Endothelial cell of umbilical vein (primary cell): ENCODE measurements around the gene SFSWAP. TPM values are rescaled to one million over a fixed set of nuclear protein-coding genes. Genes with fewer than 3 reads are reported as not detected.

Experiments
- BruUV-seq: library from RNA; stranded (reverse); fragments of 400-500 nt; replicated peaks from 2 replicates; lab custom pipeline; 2021; lab: Mats Ljungman, UMichigan
- CTCF ChIA-PET: fragments of 300-600, 350-600 bp; sonication (Branson Sonifier 250); formaldehyde crosslinking; loops from one replicate; lab custom pipeline; 2021; ENCODE audit warnings: antibody characterized with exemption, inconsistent platforms; lab: Charles Lee
- POLR2A ChIA-PET: fragments of 300-600, 350-600 bp; sonication (Branson Sonifier 250); formaldehyde crosslinking; loops from one replicate; lab custom pipeline; 2021; ENCODE audit warnings: antibody characterized with exemption, inconsistent platforms; lab: Charles Lee
- DNase-seq: peaks from one replicate; pipeline ENCODE4 v3.0.0-alpha.2; 2011; ENCODE audit warnings: low read depth, low spot score
- FAIRE-seq: peaks from 2 replicates; lab custom pipeline; 2011; peaks lifted over from hg19 to GRCh38; lab: Jason Lieb, UNC
- H2AFZ ChIP-seq: 2 replicates; pipeline ENCODE4 v1.6.0; 2012; ENCODE audit warnings: low read depth, low read length, control low read depth, inconsistent platforms
- H3K27ac ChIP-seq: 2 replicates; pipeline ENCODE4 v1.5.1; 2011; ENCODE audit warnings: low read depth, mild to moderate bottlenecking, control low read depth, low read length, moderate library complexity; ENCODE audit not compliant: insufficient read depth
- H3K27me3 ChIP-seq, 2 experiments: 2 replicates each; pipeline versions ENCODE4 v1.6.0 to v1.6.1; 2011; ENCODE audit warnings: low read length in 2 of 2, mixed read lengths in 1 of 2; ENCODE audit not compliant: control insufficient read depth in 2 of 2, insufficient read depth in 2 of 2
- H3K36me3 ChIP-seq, 2 experiments: 2 replicates in 1 of 2; 3 replicates in 1 of 2; pipeline ENCODE4 v1.5.1; 2011; ENCODE audit warnings: low read length in 2 of 2, mild to moderate bottlenecking in 1 of 2, moderate library complexity in 1 of 2; ENCODE audit not compliant: control insufficient read depth in 2 of 2, insufficient read depth in 2 of 2; ENCODE audit errors: extremely low read depth in 1 of 2
- H3K4me1 ChIP-seq: 3 replicates; pipeline ENCODE4 v1.5.1; 2011; ENCODE audit warnings: mild to moderate bottlenecking, low read length; ENCODE audit not compliant: control insufficient read depth, insufficient read depth; ENCODE audit errors: extremely low read depth
- H3K4me2 ChIP-seq: 2 replicates; pipeline ENCODE4 v1.6.1; 2011; ENCODE audit warnings: low read length, control low read depth, mixed read lengths; ENCODE audit not compliant: insufficient read depth
- H3K4me3 ChIP-seq, 3 experiments: fragments of 200-600 bp in 1 of 3; sonication (generic), shearing (Covaris generic) in 1 of 3; replicated peaks in 1 of 3; 2 replicates each; pipeline ENCODE4 v1.5.1; 2011 to 2016; ENCODE audit warnings: control low read depth in 3 of 3, low read length in 3 of 3, mild to moderate bottlenecking in 2 of 3, inconsistent platforms in 1 of 3, low read depth in 1 of 3, moderate library complexity in 1 of 3; ENCODE audit not compliant: insufficient read depth in 1 of 3
- H3K79me2 ChIP-seq: 2 replicates; pipeline ENCODE4 v1.6.0; 2012; ENCODE audit warnings: low read length, inconsistent platforms; ENCODE audit not compliant: control insufficient read depth, insufficient read depth
- H3K9ac ChIP-seq: replicated peaks from 2 replicates; pipeline ENCODE3; 2011; ENCODE audit warnings: low read length, control low read depth; ENCODE audit not compliant: insufficient read depth; ENCODE audit errors: extremely low read depth
- H3K9me1 ChIP-seq: replicated peaks from 3 replicates; pipeline ENCODE4 v1.6.0; 2011; ENCODE audit warnings: mild to moderate bottlenecking, low read length; ENCODE audit not compliant: control insufficient read depth, insufficient read depth; ENCODE audit errors: extremely low read depth
- H3K9me3 ChIP-seq: replicated peaks from 2 replicates; pipeline ENCODE4 v1.5.1; 2012; ENCODE audit warnings: low read length, inconsistent platforms; ENCODE audit not compliant: control insufficient read depth, insufficient read depth
- H4K20me1 ChIP-seq: replicated peaks from 2 replicates; pipeline ENCODE3; 2011; ENCODE audit warnings: mild to moderate bottlenecking, low read length; ENCODE audit not compliant: control insufficient read depth, insufficient read depth; ENCODE audit errors: extremely low read depth
- EZH2 ChIP-seq: IDR thresholded peaks from 2 replicates; pipeline ENCODE4 v1.6.1; 2012; ENCODE audit warnings: borderline replicate concordance, low read depth, mild to moderate bottlenecking, moderate library complexity, low read length, inconsistent platforms; ENCODE audit not compliant: severe bottlenecking
- FOS ChIP-seq: IDR thresholded peaks from 2 replicates; pipeline ENCODE4 v1.6.1; 2011; ENCODE audit warnings: mild to moderate bottlenecking, low read length, moderate library complexity, borderline replicate concordance; ENCODE audit not compliant: insufficient read depth
- MYC ChIP-seq: IDR thresholded peaks from one replicate; pipeline ENCODE4 v1.6.1; 2011; ENCODE audit warnings: mild to moderate bottlenecking, low read depth, low read length
- POLR2A ChIP-seq: IDR thresholded peaks from 2 replicates; pipeline ENCODE4 v1.6.1; 2012; ENCODE audit warnings: low read depth, mild to moderate bottlenecking, control low read depth, low read length
- POLR2AphosphoS5 ChIP-seq: IDR thresholded peaks from 2 replicates; pipeline ENCODE4 v1.6.1; 2012; ENCODE audit warnings: low read depth, mild to moderate bottlenecking, control low read depth, low read length, moderate library complexity; ENCODE audit not compliant: insufficient read depth
- dilution Hi-C: fragments of 300-500 bp; cut with MboI; formaldehyde crosslinking; loops from one replicate; pipeline ENCODE4 v1.15.0; 2019; ENCODE audit warnings: low sequenced_read_pairs; ENCODE audit not compliant: extremely low pct_ligation_motif_present
- intact Hi-C: fragments of 100-400 bp; cut with micrococcal nuclease; formaldehyde crosslinking; loops from one replicate; pipeline ENCODE4 v1.10.0; 2022
- polyA plus RNA-seq, 4 experiments: library from polyadenylated mRNA; depleted of rRNA in 3 of 4; stranded (reverse) in 3 of 4; unstranded in 1 of 4; fragments of >200 nt; gene quantifications; 2 replicates each; pipeline versions ENCODE4 v1.2.1 to v1.2.3, GENCODE V29; 2011 to 2012; ENCODE audit warnings: missing spikeins in 1 of 4
- total RNA-seq: library from RNA; stranded (reverse); gene quantifications from 2 replicates; pipeline ENCODE4 v1.2.3, GENCODE V29; 2021
- TF ChIP-seq, protein P1 (sequence below), 2 donors: IDR thresholded peaks; 1 replicate in 1 of 2; 2 replicates in 1 of 2; pipeline ENCODE4 v1.5.1; 2011; ENCODE audit warnings: low read length in 2 of 2, mild to moderate bottlenecking in 2 of 2, moderate library complexity in 2 of 2, control low read depth in 1 of 2, inconsistent platforms in 1 of 2, low read depth in 1 of 2; ENCODE audit not compliant: insufficient read depth in 1 of 2; ENCODE audit errors: extremely low read depth in 1 of 2

Gene SFSWAP
- total and polyA plus RNA-seq, 2 donors (not counting 3 experiments of a cell fraction or from before 2014, with no cell fraction given) = 38.1 to 53.3 TPM

GRCh38 chr12:131796411-131796736 lies 85.5 kb downstream of the SFSWAP start:
- no peak overlapping the region for H2AFZ ChIP-seq
- H3K9me1 ChIP-seq = no peaks in the 10 kb centered on the region
- ChIA-PET CTCF (no interaction called here), POLR2A (no interaction called here)
- no peak for FAIRE-seq
- TF ChIP-seq MYC = no peak
- no peak for TF ChIP-seq FOS
- TF ChIP-seq, protein P1, sequence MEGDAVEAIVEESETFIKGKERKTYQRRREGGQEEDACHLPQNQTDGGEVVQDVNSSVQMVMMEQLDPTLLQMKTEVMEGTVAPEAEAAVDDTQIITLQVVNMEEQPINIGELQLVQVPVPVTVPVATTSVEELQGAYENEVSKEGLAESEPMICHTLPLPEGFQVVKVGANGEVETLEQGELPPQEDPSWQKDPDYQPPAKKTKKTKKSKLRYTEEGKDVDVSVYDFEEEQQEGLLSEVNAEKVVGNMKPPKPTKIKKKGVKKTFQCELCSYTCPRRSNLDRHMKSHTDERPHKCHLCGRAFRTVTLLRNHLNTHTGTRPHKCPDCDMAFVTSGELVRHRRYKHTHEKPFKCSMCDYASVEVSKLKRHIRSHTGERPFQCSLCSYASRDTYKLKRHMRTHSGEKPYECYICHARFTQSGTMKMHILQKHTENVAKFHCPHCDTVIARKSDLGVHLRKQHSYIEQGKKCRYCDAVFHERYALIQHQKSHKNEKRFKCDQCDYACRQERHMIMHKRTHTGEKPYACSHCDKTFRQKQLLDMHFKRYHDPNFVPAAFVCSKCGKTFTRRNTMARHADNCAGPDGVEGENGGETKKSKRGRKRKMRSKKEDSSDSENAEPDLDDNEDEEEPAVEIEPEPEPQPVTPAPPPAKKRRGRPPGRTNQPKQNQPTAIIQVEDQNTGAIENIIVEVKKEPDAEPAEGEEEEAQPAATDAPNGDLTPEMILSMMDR (IDR thresholded peaks at IDR 0.05; ENCODE audit: extremely low read depth in 1 of 2, insufficient read depth in 1 of 2, low read depth in 1 of 2, low read length in 2 of 2) = no peak
- no peak for TF ChIP-seq EZH2
- no peaks in the 10 kb centered on the region for H3K79me2 ChIP-seq
- dilution Hi-C loops = no loop called here
- BruUV-seq = no TSS peak
- H3K27me3 ChIP-seq = no peaks in the 10 kb centered on the region
- H3K4me3 ChIP-seq = no peak overlapping the region
- no peaks in the 10 kb centered on the region for H4K20me1 ChIP-seq
- no peak overlapping the region for H3K4me2 ChIP-seq
- H3K27ac ChIP-seq = no peak overlapping the region
- intact Hi-C loops = no loop called here
- no peak overlapping the region for H3K9ac ChIP-seq
- H3K4me1 ChIP-seq = no peaks in the 10 kb centered on the region
- H3K9me3 ChIP-seq = no peaks in the 10 kb centered on the region
- peaks cover 3 to 8% of the 10 kb centered on the region in 2 experiments for H3K36me3 ChIP-seq
- no peak for DNase-seq

- H3K4me2 ChIP-seq = no peak overlapping the region
- intact Hi-C loops = no loop called here
- no peak overlapping the region for H2AFZ ChIP-seq
- H3K9me3 ChIP-seq = no peaks in the 10 kb centered on the region
- CTCF ChIA-PET = no interaction called here
- H3K27me3 ChIP-seq = no peaks in the 10 kb centered on the region
- H3K4me1 ChIP-seq = no peaks in the 10 kb centered on the region
- no peaks in the 10 kb centered on the region for H3K79me2 ChIP-seq
- no peak for DNase-seq
- no peaks in the 10 kb centered on the region for H4K20me1 ChIP-seq
- no peaks in the 10 kb centered on the region for H3K9me1 ChIP-seq
- TF ChIP-seq POLR2A = no peak
- no peak for TF ChIP-seq POLR2AphosphoS5
- POLR2A ChIA-PET = no interaction called here
- no peak overlapping the region for H3K4me3 ChIP-seq
- H3K36me3 ChIP-seq = peaks cover 3 to 7% of the 10 kb centered on the region in 2 experiments
- no peak for FAIRE-seq
- H3K9ac ChIP-seq = no peak overlapping the region
- BruUV-seq = no TSS peak
- dilution Hi-C loops = no loop called here
- H3K27ac ChIP-seq = no peak overlapping the region
These were observed 86.1 kb downstream of the SFSWAP start for GRCh38 chr12:131796754-131797587.
